Camera-type eye (tissue), 1 donor: ENCODE data around the gene B3GALT5. TPM values are rescaled to one million over a fixed set of nuclear protein-coding genes. Genes with fewer than 3 reads are reported as not detected.

ENCODE experiments used
- total RNA-seq: library from RNA; depleted of rRNA; stranded (reverse); fragments of >200 nt; gene quantifications from one replicate; pipeline ENCODE4 v1.2.3, GENCODE V29; 2014

Gene B3GALT5, protein sequence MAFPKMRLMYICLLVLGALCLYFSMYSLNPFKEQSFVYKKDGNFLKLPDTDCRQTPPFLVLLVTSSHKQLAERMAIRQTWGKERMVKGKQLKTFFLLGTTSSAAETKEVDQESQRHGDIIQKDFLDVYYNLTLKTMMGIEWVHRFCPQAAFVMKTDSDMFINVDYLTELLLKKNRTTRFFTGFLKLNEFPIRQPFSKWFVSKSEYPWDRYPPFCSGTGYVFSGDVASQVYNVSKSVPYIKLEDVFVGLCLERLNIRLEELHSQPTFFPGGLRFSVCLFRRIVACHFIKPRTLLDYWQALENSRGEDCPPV
- 7.9 TPM for total RNA-seq

DNA sequence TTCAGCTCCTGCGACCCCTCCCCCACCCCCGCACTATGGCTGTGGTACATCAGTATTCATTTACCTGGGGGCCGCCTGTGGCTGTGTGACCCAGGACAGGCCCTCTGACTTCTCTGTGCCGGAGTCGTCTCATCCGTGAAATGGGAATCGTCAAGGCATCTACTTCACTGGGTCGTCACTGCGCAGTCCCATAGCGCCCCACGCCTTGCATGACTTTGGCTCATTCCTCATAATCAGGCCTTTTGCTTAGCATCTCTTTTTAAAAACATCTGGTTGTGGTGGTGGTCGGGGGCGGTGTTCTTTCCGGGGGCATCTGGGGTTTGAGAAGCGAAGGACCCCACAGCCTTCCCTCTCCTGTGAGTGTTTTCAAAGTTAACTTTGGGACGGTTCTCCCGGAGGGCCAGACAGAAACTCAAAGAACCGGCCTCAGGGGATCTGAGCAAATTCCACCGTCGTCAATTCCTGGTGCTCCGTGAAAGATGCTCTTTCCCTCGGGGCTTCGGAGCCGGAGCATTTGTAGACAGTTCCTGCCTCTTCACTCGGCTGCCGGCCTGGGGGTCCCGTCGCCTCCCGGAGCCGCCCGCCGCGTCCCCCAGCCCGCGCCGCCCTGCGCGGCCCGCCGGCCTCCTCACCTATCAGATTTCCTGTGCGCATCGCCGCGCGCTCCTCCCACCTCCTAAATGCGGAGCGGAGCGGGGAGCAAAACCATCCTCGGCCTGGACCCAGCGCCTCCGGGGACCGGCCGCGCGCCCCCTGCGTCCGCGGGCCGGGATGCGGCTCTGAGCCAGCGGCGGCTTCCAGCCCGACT lies at the start of gene B3GALT5:
B3GALT5 (plus strand) TSS at position 708 of the 808 bp plus-strand sequence. CDS start 47,620 bp downstream, outside the sequence.

Other genes with a start within 250 kb of the B3GALT5 start
- gene LCA5L, start 167.2 kb upstream of the B3GALT5 start, total RNA-seq: 3.8 TPM
- 15.6 TPM for gene SH3BGR, start 161.0 kb upstream of the B3GALT5 start, total RNA-seq
- gene IGSF5, start 132.2 kb downstream of the B3GALT5 start, total RNA-seq: 1.4 TPM